A673 (cell line): ENCODE data around the gene DCN. TPM values are rescaled to one million over a fixed set of nuclear protein-coding genes. Genes with fewer than 3 reads are reported as not detected.

Experiments
- BruUV-seq: library from RNA; stranded (reverse); fragments of 400-500 nt; replicated peaks from 2 replicates; lab custom pipeline; 2021; lab: Mats Ljungman, UMichigan
- CTCF ChIA-PET: fragments of 300-600 bp; sonication (Branson Sonifier 250); formaldehyde crosslinking; loops from one replicate; lab custom pipeline; 2022; ENCODE audit warnings: antibody characterized with exemption; lab: Charles Lee
- POLR2A ChIA-PET: fragments of 300-600 bp; sonication (Branson Sonifier 250); formaldehyde crosslinking; loops from one replicate; lab custom pipeline; 2022; ENCODE audit warnings: antibody characterized with exemption; ENCODE audit not compliant: low non-redundant PET; lab: Charles Lee
- DNase-seq: peaks from one replicate; pipeline ENCODE4 v3.0.0-alpha.2; 2015; ENCODE audit warnings: low spot score
- H3K27ac ChIP-seq: fragments of 200-600 bp; sonication (generic); 2 replicates; pipeline ENCODE4 v1.5.1; 2016; ENCODE audit warnings: mixed run types, low read depth, mild to moderate bottlenecking, mixed read lengths, antibody characterized with exemption, low read length; ENCODE audit not compliant: poor library complexity, severe bottlenecking
- H3K27me3 ChIP-seq: fragments of 200-600 bp; sonication (generic); replicated peaks from 2 replicates; pipeline ENCODE4 v1.6.1; 2017; ENCODE audit warnings: mixed run types, low read depth, mild to moderate bottlenecking, mixed read lengths, antibody characterized with exemption, low read length; ENCODE audit not compliant: insufficient read depth, poor library complexity
- H3K36me3 ChIP-seq: fragments of 200-600 bp; sonication (generic); 2 replicates; pipeline ENCODE4 v1.6.1; 2016; ENCODE audit warnings: mixed run types, mild to moderate bottlenecking, mixed read lengths, antibody characterized with exemption, low read length; ENCODE audit not compliant: insufficient read depth, poor library complexity, severe bottlenecking
- H3K4me1 ChIP-seq: fragments of 200-600 bp; sonication (generic); 2 replicates; pipeline ENCODE4 v1.6.1; 2017; ENCODE audit warnings: mixed run types, mild to moderate bottlenecking, mixed read lengths, antibody characterized with exemption, low read length; ENCODE audit not compliant: insufficient read depth, poor library complexity, severe bottlenecking
- H3K4me3 ChIP-seq: fragments of 200-600 bp; sonication (generic); 2 replicates; pipeline ENCODE4 v1.5.1; 2016; ENCODE audit warnings: low read depth, mixed run types, mild to moderate bottlenecking, mixed read lengths, low read length; ENCODE audit not compliant: poor library complexity, severe bottlenecking
- H3K9me3 ChIP-seq: fragments of 200-600 bp; sonication (generic); 2 replicates; pipeline ENCODE4 v1.6.1; 2016; ENCODE audit warnings: mixed run types, low read depth, mild to moderate bottlenecking, mixed read lengths, antibody characterized with exemption, low read length; ENCODE audit not compliant: poor library complexity, severe bottlenecking
- EZH2 ChIP-seq: fragments of 200-600 bp; sonication (generic); IDR thresholded peaks from 2 replicates; pipeline ENCODE4 v1.6.1; 2017; ENCODE audit warnings: borderline replicate concordance, low read depth, mild to moderate bottlenecking, mixed read lengths, antibody characterized with exemption, low read length; ENCODE audit not compliant: poor library complexity, severe bottlenecking
- intact Hi-C: fragments of 100-400 bp; cut with micrococcal nuclease; formaldehyde crosslinking; loops from one replicate; pipeline ENCODE4 v1.10.0; 2022; ENCODE audit not compliant: unreplicated experiment
- total RNA-seq: library from RNA; stranded (reverse); gene quantifications from 2 replicates; pipeline ENCODE4 v1.2.3, GENCODE V29; 2021
- TF ChIP-seq, protein P1 (sequence below): fragments of 300-800, 200-600 bp; sonication (generic); conservative IDR thresholded peaks from 2 replicates; pipeline ENCODE4 v1.5.1; 2017; ENCODE audit warnings: low read depth, mild to moderate bottlenecking, antibody characterized with exemption, low read length, moderate library complexity, mixed read lengths

DCN gene
- total RNA-seq, 1 experiment from 2014 or later: 3.5 TPM

DNA sequence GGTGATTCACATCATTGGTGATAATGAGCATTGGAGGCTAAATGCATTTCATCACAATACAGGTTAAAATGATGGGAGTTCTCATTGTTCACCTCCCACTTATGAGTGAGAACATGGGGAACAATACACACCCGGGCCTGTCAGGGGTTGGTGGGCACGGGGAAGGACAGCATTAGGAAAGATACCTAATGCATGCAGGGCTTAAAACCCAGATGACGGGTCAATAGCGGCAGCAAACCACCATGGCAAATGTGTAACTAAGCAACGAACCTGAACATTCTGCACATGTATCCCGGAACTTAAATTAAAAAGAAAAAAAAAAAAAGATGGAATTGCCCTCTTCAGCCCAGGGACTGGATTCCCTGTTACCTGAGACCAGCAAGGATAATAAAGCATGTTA is 69.0 kb downstream of the DCN start:
- TF ChIP-seq, protein P1, sequence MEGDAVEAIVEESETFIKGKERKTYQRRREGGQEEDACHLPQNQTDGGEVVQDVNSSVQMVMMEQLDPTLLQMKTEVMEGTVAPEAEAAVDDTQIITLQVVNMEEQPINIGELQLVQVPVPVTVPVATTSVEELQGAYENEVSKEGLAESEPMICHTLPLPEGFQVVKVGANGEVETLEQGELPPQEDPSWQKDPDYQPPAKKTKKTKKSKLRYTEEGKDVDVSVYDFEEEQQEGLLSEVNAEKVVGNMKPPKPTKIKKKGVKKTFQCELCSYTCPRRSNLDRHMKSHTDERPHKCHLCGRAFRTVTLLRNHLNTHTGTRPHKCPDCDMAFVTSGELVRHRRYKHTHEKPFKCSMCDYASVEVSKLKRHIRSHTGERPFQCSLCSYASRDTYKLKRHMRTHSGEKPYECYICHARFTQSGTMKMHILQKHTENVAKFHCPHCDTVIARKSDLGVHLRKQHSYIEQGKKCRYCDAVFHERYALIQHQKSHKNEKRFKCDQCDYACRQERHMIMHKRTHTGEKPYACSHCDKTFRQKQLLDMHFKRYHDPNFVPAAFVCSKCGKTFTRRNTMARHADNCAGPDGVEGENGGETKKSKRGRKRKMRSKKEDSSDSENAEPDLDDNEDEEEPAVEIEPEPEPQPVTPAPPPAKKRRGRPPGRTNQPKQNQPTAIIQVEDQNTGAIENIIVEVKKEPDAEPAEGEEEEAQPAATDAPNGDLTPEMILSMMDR: no peak
- no peak for TF ChIP-seq EZH2
- H3K4me1 ChIP-seq: no peaks in the 10 kb centered on the region
- ChIA-PET POLR2A (no interaction called here), CTCF (no interaction called here)
- H3K36me3 ChIP-seq: no peaks in the 10 kb centered on the region
- no peak overlapping the region for H3K27ac ChIP-seq
- no peak for DNase-seq
- intact Hi-C loops: no loop called here
- no peak overlapping the region for H3K4me3 ChIP-seq
- no peaks in the 10 kb centered on the region for H3K9me3 ChIP-seq
- H3K27me3 ChIP-seq: no peaks in the 10 kb centered on the region
- BruUV-seq: no TSS peak

DNA sequence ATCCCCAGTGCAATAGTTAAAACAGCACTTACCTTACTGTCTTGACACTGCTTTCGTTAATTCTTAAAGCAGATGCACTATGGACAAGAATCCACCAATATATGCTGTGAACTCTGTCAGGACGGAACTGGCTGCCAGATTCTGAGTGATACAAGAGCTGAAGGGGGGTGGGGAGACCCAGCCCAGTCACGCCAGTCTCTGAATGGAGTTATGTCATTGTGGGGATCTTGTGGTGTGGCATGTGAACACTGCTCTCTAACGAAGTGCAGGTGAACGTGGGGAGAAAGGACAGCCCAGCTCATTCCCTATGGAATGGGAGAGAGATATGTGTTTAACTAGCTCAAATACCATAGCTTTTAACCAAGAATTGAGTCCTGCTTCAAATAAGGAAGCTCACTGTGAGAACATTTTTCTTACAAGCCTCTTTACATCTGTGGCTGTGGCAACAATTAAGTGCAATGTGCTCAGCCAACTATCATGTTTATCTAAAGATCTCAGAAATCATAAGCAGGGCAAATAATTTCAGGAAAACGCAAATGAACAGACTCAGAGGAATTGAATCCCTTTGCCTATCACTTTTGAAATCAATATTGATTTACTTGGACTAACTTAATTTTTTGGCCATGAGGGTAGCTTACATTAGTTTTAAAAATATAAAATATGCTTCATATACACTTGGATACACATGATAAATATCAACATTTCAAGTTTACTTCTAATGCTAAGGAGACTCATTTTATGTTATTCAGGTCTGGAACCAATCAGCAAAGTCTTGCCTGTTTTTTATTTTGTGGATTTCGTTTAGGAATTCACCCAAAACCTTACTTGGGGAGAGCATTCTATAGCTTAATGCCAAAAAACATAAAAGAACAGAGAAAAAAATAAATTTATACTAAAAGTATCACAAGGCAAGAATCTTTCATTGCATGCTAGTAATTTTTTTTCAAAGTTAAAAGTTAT is 71.0 kb downstream of the DCN start, which contains the start of gene LUM:
Gene LUM, minus strand, starts transcription at position 129 of the 960 bp plus-strand sequence. CDS start 2,515 bp downstream, outside the sequence.
- Histone ChIP-seq H3K4me3 (no peak within 1 kb of the TSS), H3K36me3 (no peaks in the 10 kb centered on the region), H3K9me3 (no peaks in the 10 kb centered on the region), H3K27ac (no peak within 1 kb of the TSS), H3K4me1 (no peaks in the 10 kb centered on the region), H3K27me3 (no peaks in the 10 kb centered on the region)
- no peak for TF ChIP-seq EZH2
- TF ChIP-seq, protein P1: no peak
- ChIA-PET CTCF (no interaction called here), POLR2A (no interaction called here)
- BruUV-seq: no TSS peak
- intact Hi-C loops: no loop called here
- DNase-seq: no peak

DNA sequence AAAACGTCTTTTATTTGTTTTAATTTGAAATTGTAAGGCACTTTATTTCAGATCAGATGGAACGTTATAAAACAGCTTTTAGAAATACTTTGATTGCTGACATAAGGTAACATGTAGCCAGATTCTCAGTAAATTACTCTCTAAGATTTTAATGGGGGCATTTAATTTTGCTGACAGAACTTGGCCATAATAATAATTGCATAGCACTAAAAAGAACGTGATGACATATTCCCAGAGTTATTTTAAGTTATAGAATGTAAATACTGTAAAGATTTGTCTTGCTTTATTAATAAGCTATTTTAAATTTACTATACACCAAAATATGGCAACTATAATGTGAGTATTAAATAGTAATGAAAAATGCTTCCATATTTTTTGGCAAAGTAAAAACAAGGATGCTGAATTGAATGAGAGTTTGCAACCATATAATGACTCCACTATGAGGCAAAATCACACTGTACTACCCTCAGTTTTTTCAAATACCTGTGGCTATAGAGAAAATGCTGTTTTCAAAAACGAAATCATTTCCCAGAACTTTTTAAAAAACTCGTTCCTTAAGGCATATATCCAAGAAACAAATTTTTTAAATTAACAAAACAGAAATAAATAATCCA is 72.2 kb downstream of the DCN start:
- no peak for DNase-seq
- Histone ChIP-seq H3K36me3 (no peaks in the 10 kb centered on the region), H3K4me1 (no peaks in the 10 kb centered on the region), H3K27ac (no peak overlapping the region), H3K4me3 (no peak overlapping the region), H3K27me3 (no peaks in the 10 kb centered on the region), H3K9me3 (no peaks in the 10 kb centered on the region)
- CTCF ChIA-PET: no interaction called here
- POLR2A ChIA-PET: no interaction called here
- TF ChIP-seq, protein P1: no peak
- no TSS peak for BruUV-seq
- intact Hi-C loops: no loop called here
